Stomach smooth muscle (tissue), 2 donors: ENCODE data around the gene MSLN.

Source experiments
- H3K27ac ChIP-seq: one replicate; pipeline ENCODE4 v1.7.0; 2013; ENCODE audit warnings: mild to moderate bottlenecking, low read length, inconsistent platforms
- H3K27me3 ChIP-seq, 2 donors: one replicate each; pipeline ENCODE4 v1.7.0; 2013; ENCODE audit warnings: low read length in 2 of 2; ENCODE audit not compliant: insufficient read depth in 2 of 2, control insufficient read depth in 1 of 2
- H3K36me3 ChIP-seq, 2 donors: one replicate each; pipeline ENCODE4 v1.7.0; 2013; ENCODE audit warnings: low read length in 2 of 2; ENCODE audit not compliant: control insufficient read depth in 2 of 2, insufficient read depth in 2 of 2
- H3K4me1 ChIP-seq: one replicate; pipeline ENCODE4 v1.7.0; 2013; ENCODE audit warnings: low read length; ENCODE audit not compliant: control insufficient read depth, insufficient read depth
- H3K4me3 ChIP-seq, 2 donors: one replicate each; pipeline ENCODE4 v1.7.0; 2013; ENCODE audit warnings: low read length in 2 of 2
- H3K9ac ChIP-seq, 2 donors: one replicate each; pipeline ENCODE4 v1.7.0; 2013; ENCODE audit warnings: low read length in 2 of 2, mild to moderate bottlenecking in 1 of 2
- H3K9me3 ChIP-seq, 2 donors: one replicate each; pipeline ENCODE4 v1.7.0; 2013; ENCODE audit warnings: low read length in 2 of 2; ENCODE audit not compliant: control insufficient read depth in 2 of 2
- donor health status: healthy.
- donor health status: Pancreatic carcinoma.

The MSLN gene

DNA sequence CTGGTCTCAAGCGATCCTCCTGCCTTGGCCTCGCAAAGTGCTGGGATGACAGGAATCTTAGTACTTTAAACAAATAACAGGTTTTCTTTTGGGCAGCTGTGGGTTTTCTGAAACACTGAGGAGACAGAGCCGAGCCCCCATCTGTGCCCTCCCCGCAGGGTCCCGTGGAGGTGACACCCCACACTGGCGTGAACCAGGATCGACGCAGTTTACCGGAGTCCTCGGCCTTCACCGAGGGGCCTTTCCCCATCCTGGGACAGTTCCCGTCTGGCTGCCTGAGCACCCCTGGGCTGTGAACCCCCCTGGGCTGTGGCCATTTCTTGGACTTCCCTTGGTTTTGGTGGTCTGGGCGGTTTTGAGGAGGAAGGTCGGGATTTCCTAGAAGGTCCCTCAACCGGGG is 55.3 kb downstream of the MSLN start:
- Histone ChIP-seq H3K27ac (no peak overlapping the region), H3K4me1 (no peaks in the 10 kb centered on the region), H3K9me3 (peaks cover 0 to 5% of the 10 kb centered on the region in 2 donors), H3K36me3 (no peaks in the 10 kb centered on the region), H3K4me3 (no peak overlapping the region), H3K9ac (no peak overlapping the region), H3K27me3 (peaks cover 29 to 53% of the 10 kb centered on the region in 2 donors)

DNA sequence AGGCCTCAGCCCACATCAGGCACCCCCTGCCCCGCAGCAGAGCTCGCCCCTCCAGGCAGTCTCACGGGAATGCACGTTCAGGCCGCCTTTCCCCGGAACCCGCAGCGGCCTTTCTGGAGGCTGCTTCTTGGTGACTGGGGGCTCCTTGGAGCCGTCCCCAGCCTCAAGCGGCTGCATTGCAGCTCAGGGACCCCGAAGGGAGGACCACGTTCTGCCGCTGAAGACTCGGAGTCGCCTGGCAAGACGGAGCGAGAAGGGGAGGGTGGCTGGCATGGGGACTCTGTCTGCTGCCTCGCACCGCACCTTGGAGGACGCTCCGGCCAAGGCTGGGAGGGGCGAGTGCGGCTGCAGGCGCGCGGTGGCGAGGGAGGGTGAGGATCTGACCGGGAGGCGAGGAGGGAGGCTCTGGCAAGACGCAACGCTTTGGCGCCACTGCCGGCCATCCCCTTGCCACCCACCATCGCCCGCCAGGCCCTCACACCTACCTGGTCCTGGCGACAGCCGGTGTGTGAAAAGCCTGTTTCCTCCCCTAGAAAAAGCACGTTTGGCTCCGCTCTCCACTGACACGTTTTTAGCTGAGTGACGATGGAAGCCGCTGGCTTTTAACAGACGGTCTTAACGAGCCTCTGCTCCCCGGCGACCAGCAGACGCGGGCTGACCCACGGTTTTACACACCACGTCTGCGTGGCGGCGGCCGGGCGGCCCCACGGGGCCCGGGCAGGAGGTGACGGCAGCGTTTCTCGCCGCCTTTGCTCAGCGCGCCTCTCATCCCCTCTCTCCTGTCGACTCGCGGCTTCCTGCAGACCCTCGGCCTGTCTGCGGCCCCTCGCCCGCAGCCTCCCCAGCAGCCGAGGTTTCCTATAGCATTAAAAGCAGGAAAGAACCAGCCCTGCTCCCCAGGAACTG is 56.7 kb downstream of the MSLN start:
- Histone ChIP-seq H3K9ac (no peak overlapping the region), H3K9me3 (peaks cover 0 to 5% of the 10 kb centered on the region in 2 donors), H3K36me3 (no peaks in the 10 kb centered on the region), H3K4me1 (no peaks in the 10 kb centered on the region), H3K27ac (no peak overlapping the region), H3K4me3 (no peak overlapping the region), H3K27me3 (peaks cover 26 to 54% of the 10 kb centered on the region in 2 donors)

DNA sequence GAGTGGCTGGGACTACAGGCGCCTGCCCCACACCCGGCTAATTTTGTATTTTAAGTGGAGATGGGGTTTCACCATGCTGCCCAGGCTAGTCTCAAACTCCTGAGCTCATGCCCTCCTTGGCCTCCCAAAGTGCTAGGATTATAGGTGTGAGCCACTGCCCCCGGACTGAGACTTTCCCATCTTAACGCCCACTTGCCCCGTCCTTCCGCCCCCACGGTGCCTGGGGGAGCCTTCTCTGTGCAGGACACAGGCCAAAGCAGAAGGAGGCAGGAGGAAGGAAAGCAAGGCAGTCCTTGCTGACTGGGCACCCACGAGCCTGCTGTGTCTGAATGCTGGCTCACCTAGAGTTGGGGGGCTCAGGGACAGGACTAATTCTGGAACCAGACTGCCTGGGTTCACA is 57.6 kb downstream of the MSLN start:
- Histone ChIP-seq H3K4me1 (no peaks in the 10 kb centered on the region), H3K36me3 (no peaks in the 10 kb centered on the region), H3K27ac (no peak overlapping the region), H3K9me3 (peaks cover 0 to 5% of the 10 kb centered on the region in 2 donors), H3K4me3 (no peak overlapping the region), H3K27me3 (peaks cover 30 to 53% of the 10 kb centered on the region in 2 donors), H3K9ac (no peak overlapping the region)
